OCI-LY1 (cell line): ENCODE results near the gene DENND4A.

Experiments
- EZH2 ChIP-seq: fragments of 200-600 bp; sonication (generic), shearing (Covaris generic); IDR thresholded peaks from 2 replicates; pipeline ENCODE4 v1.8.0; 2017; ENCODE audit warnings: borderline replicate concordance, mixed run types, mild to moderate bottlenecking, antibody characterized with exemption, low read length, moderate library complexity, mixed read lengths
- TF ChIP-seq, protein P1 (sequence below): fragments of 200-600 bp; sonication (generic), shearing (Covaris generic); IDR thresholded peaks from 2 replicates; pipeline ENCODE4 v1.5.1; 2017; ENCODE audit warnings: mild to moderate bottlenecking, antibody characterized with exemption, low read length, moderate library complexity, mixed read lengths

GRCh38 chr15:65651042-65651322 is 141.1 kb downstream of the DENND4A start:
- TF ChIP-seq, protein P1, sequence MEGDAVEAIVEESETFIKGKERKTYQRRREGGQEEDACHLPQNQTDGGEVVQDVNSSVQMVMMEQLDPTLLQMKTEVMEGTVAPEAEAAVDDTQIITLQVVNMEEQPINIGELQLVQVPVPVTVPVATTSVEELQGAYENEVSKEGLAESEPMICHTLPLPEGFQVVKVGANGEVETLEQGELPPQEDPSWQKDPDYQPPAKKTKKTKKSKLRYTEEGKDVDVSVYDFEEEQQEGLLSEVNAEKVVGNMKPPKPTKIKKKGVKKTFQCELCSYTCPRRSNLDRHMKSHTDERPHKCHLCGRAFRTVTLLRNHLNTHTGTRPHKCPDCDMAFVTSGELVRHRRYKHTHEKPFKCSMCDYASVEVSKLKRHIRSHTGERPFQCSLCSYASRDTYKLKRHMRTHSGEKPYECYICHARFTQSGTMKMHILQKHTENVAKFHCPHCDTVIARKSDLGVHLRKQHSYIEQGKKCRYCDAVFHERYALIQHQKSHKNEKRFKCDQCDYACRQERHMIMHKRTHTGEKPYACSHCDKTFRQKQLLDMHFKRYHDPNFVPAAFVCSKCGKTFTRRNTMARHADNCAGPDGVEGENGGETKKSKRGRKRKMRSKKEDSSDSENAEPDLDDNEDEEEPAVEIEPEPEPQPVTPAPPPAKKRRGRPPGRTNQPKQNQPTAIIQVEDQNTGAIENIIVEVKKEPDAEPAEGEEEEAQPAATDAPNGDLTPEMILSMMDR: no peak
- TF ChIP-seq EZH2: no peak
